ENCODE results near the gene TBC1D2.

DNA sequence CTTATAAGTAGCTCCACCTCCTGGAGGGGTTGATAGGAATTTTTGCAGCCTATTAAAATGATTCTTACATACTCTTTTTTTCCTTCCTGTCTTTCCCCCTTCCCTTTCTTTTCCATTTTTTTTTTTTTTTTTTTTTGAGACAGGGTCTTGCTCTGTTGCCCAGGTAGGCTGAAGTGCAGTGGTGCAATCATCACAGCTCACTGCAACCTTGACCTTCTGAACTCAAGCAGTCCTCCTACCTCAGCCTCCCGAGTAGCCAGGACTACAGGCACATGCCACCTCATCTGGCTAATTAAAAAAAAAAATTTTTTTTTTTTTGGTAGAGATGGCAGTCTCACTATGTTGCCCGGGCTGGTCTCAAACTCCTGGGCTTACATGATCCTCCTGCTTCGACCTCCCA is 4.3 kb upstream of the TBC1D2 start:
- TF ChIP-seq POLR2AphosphoS5 (IDR thresholded peaks at IDR 0.05; ENCODE audit: low read depth, low read length) (no peak), TAF1 (IDR thresholded peaks at IDR 0.05; ENCODE audit: borderline replicate concordance, low read depth, low read length) (no peak), POLR2A (IDR thresholded peaks at IDR 0.05; ENCODE audit: low read depth, low read length) (no peak)

Measured in GM12892 (cell line).